ENCODE results near the gene RASA1. TPM values are rescaled to one million over a fixed set of nuclear protein-coding genes. Genes with fewer than 3 reads are reported as not detected.

Gene RASA1
- total and polyA plus RNA-seq, 7 experiments from 2014 or later, result 5.9 to 30.7 (median 24.9) TPM

DNA sequence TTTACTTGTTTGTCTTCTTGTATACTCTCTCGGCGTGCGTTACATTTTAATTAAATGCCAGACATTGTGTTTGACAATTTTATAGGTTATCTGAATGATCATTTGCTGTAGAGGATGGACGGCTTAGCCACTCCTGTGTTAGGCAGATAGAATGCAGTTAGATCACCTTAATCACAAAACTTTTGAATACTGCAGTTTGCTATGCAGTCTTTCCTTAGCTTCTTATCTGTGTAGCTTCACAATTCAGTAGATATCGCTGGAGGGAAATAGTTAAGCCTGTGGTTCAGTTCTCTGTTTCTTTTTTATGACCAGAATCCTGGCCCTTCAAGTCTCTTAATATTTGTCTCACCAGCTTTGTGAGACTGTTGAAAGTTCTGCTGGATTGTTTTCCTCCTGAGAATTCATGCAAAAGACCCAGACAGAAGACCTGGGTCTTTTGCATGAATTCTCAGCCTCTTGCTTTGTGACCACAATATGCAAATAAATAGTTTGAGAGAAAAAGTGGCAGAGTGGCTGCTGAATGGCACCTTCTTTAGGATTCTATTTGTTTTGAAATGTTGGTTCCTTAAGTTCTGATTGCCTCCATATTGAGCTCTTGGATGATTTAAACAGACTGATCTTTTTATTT, 40.2 kb downstream of the RASA1 start:
- Histone ChIP-seq H3K36me3 (ENCODE audit: control insufficient read depth in 2 of 3, insufficient read depth in 3 of 3, low read length in 3 of 3) (peaks cover 3 to 11% (median 4%) of the 10 kb centered on the region in 3 experiments), H3K27me3 (ENCODE audit: control insufficient read depth in 2 of 2, insufficient read depth in 2 of 2, low read length in 2 of 2) (no peaks in the 10 kb centered on the region), H3K4me1 (ENCODE audit: control insufficient read depth in 2 of 2, insufficient read depth in 2 of 2, low read length in 2 of 2) (peaks cover 0 to 9% of the 10 kb centered on the region in 2 donors), H3K27ac (ENCODE audit: low read depth, low read length) (no peak overlapping the region), H3K4me3 (ENCODE audit: low read length) (no peak overlapping the region), H3K9me3 (ENCODE audit: control insufficient read depth in 2 of 3, low read length in 3 of 3) (no peaks in the 10 kb centered on the region)
- intact Hi-C loops (cut with micrococcal nuclease), result loop anchor here in 1 of 2 donors (2.0 kb wide), 2 partner anchors 15 to 33 kb away; no protein-coding TSS in a partner anchor
- CTCF ChIA-PET, result no interaction called here
- Mint-ChIP-seq H3K4me1 (peaks cover 15 to 78% (median 56%) of the 10 kb centered on the region in 7 donors), H3K4me3 (peak overlapping the region in 2 of 10 donors; percentile 16 to 30), H3K27me3 (no peaks in the 10 kb centered on the region), H3K36me3 (peaks cover 9 to 53% (median 34%) of the 10 kb centered on the region in 5 donors), H3K27ac (peak overlapping the region in 4 of 9 donors; percentile 12 to 69 (median 38)), H3K9me3 (peaks cover 0 to 13% (median 3%) of the 10 kb centered on the region in 11 donors)
- POLR2A ChIA-PET, result no interaction called here
- DNase-seq, result no peak
- ATAC-seq, result no peak

DNA sequence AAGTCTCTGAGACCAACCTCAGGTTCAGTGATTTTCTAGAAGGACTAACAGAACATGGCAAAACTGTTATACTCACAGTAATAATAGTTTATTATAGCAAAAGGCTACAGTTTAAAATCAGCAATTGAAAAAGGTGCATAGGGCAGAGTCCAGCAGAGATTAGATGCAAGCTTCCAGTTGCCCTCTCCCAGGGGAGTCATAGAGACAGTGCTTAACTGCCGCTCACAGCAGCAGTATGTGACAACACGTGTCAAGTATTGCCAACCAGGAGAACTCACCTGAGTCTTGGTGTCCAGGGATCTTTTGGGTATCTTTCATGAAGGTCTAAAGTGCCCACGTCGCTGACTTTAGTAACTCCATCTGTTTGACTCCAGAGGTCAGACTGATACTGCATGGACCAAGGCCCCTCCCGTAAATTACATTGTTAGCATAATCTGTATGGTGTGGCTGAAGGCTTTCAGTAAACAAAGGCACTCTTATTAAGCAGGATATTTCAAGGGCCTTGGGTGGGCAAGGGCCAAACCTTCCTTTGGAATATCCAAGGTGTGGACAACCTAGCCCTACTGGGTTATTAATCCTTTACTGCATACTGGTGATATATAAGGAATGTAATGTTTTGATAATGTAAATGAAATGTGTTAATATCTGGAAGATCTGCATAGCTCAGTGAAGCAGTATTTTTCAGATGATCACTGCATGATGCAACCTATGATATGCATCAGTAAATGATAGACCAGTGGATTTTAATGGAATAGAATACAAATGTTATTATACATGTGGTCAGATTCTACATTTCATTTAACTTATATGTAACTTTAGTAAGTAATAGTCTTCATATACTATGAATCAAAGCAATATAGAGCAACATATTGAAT, 44.0 kb downstream of the RASA1 start:
- peaks cover 0 to 9% of the 10 kb centered on the region in 2 donors for H3K4me1 ChIP-seq (ENCODE audit: control insufficient read depth in 2 of 2, insufficient read depth in 2 of 2, low read length in 2 of 2)
- Mint-ChIP-seq H3K4me3 (no peak overlapping the region), H3K36me3 (peaks cover 4 to 29% (median 19%) of the 10 kb centered on the region in 5 donors), H3K9me3 (peaks cover 0 to 3% (median 0%) of the 10 kb centered on the region in 11 donors), H3K27me3 (no peaks in the 10 kb centered on the region), H3K27ac (peak overlapping the region in 4 of 9 donors; percentile 6 to 50 (median 22)), H3K4me1 (peaks cover 20 to 84% (median 73%) of the 10 kb centered on the region in 7 donors)
- H3K36me3 ChIP-seq (ENCODE audit: control insufficient read depth in 2 of 3, insufficient read depth in 3 of 3, low read length in 3 of 3), result no peaks in the 10 kb centered on the region
- POLR2A ChIA-PET, result no interaction called here
- DNase-seq (no peak), ATAC-seq (no peak)
- no peak overlapping the region for H3K4me3 ChIP-seq (ENCODE audit: low read length)
- no peaks in the 10 kb centered on the region for H3K27me3 ChIP-seq (ENCODE audit: control insufficient read depth in 2 of 2, insufficient read depth in 2 of 2, low read length in 2 of 2)
- intact Hi-C loops (cut with micrococcal nuclease), result loop anchor here in 1 of 2 donors (2.0 kb wide), 1 partner anchor 15 kb away; no protein-coding TSS in a partner anchor
- no peak overlapping the region for H3K27ac ChIP-seq (ENCODE audit: low read depth, low read length)
- no peaks in the 10 kb centered on the region for H3K9me3 ChIP-seq (ENCODE audit: control insufficient read depth in 2 of 3, low read length in 3 of 3)
- CTCF ChIA-PET, result no interaction called here

DNA sequence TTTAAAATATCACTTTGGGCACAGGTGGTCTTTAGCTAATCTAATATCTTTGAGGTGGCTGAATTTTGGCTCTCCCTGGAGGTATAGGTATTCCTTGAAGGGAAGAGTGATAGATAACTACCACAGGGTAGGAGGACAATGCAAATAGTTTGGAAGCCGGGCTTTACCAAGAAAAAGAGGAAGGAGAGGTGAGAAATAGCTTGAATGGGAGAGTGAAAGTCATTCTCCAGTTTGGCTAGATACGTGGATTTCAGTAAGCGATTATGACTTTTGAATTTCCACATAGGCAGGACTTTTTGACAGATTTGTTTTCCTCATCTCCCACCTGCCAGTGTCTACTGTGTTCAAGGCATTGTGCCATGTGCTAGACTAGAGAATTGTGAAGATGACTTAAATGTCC, 45.5 kb downstream of the RASA1 start:
- Mint-ChIP-seq H3K27me3 (no peaks in the 10 kb centered on the region), H3K4me3 (peak overlapping the region in 3 of 10 donors; percentile 0 to 39 (median 7)), H3K27ac (peak overlapping the region in 4 of 9 donors; percentile 8 to 68 (median 50)), H3K4me1 (peaks cover 16 to 80% (median 72%) of the 10 kb centered on the region in 7 donors), H3K36me3 (peaks cover 4 to 30% (median 18%) of the 10 kb centered on the region in 5 donors), H3K9me3 (peaks cover 0 to 5% (median 0%) of the 10 kb centered on the region in 11 donors)
- no peak overlapping the region for H3K27ac ChIP-seq (ENCODE audit: low read depth, low read length)
- POLR2A ChIA-PET, result interaction anchor here (0.6 to 0.7 kb wide), 2 partner anchors 10 to 17 kb away, joined by 3 read pairs; no protein-coding TSS in a partner anchor
- CTCF ChIA-PET, result no interaction called here
- no peaks in the 10 kb centered on the region for H3K9me3 ChIP-seq (ENCODE audit: control insufficient read depth in 2 of 3, low read length in 3 of 3)
- H3K4me1 ChIP-seq (ENCODE audit: control insufficient read depth in 2 of 2, insufficient read depth in 2 of 2, low read length in 2 of 2), result peaks cover 0 to 9% of the 10 kb centered on the region in 2 donors
- H3K36me3 ChIP-seq (ENCODE audit: control insufficient read depth in 2 of 3, insufficient read depth in 3 of 3, low read length in 3 of 3), result no peaks in the 10 kb centered on the region
- DNase-seq, result no peak
- intact Hi-C loops (cut with micrococcal nuclease), result no loop called here
- ATAC-seq, result no peak
- H3K4me3 ChIP-seq (ENCODE audit: low read length), result no peak overlapping the region
- H3K27me3 ChIP-seq (ENCODE audit: control insufficient read depth in 2 of 2, insufficient read depth in 2 of 2, low read length in 2 of 2), result no peaks in the 10 kb centered on the region

DNA sequence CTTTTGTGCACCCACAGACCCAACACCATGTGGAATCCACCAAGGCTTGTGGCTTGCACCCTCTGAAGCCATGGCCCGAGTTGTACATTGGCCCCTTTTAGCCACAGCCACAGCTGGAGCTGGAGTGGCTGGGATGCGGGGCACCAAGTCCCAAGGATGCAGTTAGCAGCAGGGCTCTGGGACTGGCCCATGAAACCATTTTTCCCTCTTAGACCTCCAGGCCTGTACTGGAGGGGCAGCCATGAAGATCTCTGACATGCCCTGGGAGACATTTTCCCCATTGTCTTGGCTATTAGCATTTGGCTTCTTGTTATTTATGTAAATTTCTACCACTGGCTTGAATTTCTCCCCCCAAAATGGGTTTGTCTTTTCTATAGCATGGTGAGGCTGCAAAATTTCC, 51.8 kb downstream of the RASA1 start:
- no peaks in the 10 kb centered on the region for H3K27me3 ChIP-seq (ENCODE audit: control insufficient read depth in 2 of 2, insufficient read depth in 2 of 2, low read length in 2 of 2)
- CTCF ChIA-PET, result no interaction called here
- no peak overlapping the region for H3K4me3 ChIP-seq (ENCODE audit: low read length)
- H3K4me1 Mint-ChIP-seq, result peaks cover 13 to 78% (median 62%) of the 10 kb centered on the region in 7 donors
- no peak for ATAC-seq
- POLR2A ChIA-PET, result no interaction called here
- H3K27me3 Mint-ChIP-seq, result no peaks in the 10 kb centered on the region
- peaks cover 0 to 8% (median 0%) of the 10 kb centered on the region in 3 experiments for H3K9me3 ChIP-seq (ENCODE audit: control insufficient read depth in 2 of 3, low read length in 3 of 3)
- peaks cover 0 to 18% (median 3%) of the 10 kb centered on the region in 11 donors for H3K9me3 Mint-ChIP-seq
- H3K36me3 Mint-ChIP-seq, result peaks cover 9 to 34% (median 26%) of the 10 kb centered on the region in 5 donors
- intact Hi-C loops (cut with micrococcal nuclease), result no loop called here
- no peak overlapping the region for H3K27ac Mint-ChIP-seq
- no peak for DNase-seq
- H3K4me3 Mint-ChIP-seq, result peak overlapping the region in 1 of 10 donors; percentile 7
- H3K36me3 ChIP-seq (ENCODE audit: control insufficient read depth in 2 of 3, insufficient read depth in 3 of 3, low read length in 3 of 3), result no peaks in the 10 kb centered on the region
- H3K27ac ChIP-seq (ENCODE audit: low read depth, low read length), result no peak overlapping the region
- H3K4me1 ChIP-seq (ENCODE audit: control insufficient read depth in 2 of 2, insufficient read depth in 2 of 2, low read length in 2 of 2), result peaks cover 4 to 14% of the 10 kb centered on the region in 2 donors

DNA sequence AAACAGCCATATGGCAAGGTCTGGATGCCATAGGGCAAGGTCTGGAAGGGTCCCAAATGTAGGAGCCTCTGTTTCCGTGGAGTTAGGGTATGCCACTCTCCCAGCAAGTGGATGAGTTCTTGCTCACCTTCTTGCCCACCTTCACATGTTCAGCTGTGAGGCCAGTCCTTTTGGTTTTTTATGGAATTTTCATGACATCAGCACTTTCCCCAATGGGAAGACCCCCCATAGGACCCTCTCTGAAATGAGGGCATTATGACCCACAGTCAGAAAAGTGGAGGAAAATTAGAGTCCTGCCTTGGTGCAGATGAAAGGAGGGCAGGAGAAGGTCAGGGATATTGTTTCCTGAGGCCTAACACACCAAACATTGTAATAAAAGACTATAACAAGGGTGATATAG, 53.9 kb downstream of the RASA1 start:
- H3K27ac Mint-ChIP-seq, result no peak overlapping the region
- CTCF ChIA-PET, result no interaction called here
- intact Hi-C loops (cut with micrococcal nuclease), result loop anchor here in 1 of 2 donors (2.0 kb wide), 1 partner anchor 13 kb away; no protein-coding TSS in a partner anchor

DNA sequence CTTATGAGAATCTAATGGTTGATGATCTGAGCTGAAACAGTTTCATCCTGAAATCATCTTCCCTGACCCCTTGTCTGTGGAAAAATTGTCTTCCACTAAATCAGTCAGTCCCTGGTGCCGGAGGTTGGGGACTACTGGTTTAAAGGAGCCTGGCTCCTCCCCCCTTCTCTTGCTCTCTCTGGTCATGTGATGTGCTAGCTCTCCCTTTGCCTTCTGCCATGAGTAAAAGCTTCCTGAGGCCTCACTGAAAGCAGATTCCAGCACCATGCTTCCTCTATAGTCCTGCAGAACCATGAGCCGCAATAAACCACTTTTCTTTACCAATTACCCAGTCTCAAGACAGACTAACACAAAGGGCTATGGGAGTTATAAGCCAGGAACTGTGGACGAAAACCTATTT, 54.7 kb downstream of the RASA1 start:
- peaks cover 4 to 15% of the 10 kb centered on the region in 2 donors for H3K4me1 ChIP-seq (ENCODE audit: control insufficient read depth in 2 of 2, insufficient read depth in 2 of 2, low read length in 2 of 2)
- H3K27ac Mint-ChIP-seq, result peak overlapping the region in 5 of 9 donors; percentile 20 to 54 (median 38)
- ATAC-seq, result no peak
- ChIA-PET CTCF (no interaction called here), POLR2A (no interaction called here)
- no peak overlapping the region for H3K27ac ChIP-seq (ENCODE audit: low read depth, low read length)
- no peaks in the 10 kb centered on the region for H3K27me3 ChIP-seq (ENCODE audit: control insufficient read depth in 2 of 2, insufficient read depth in 2 of 2, low read length in 2 of 2)
- peaks cover 24 to 86% (median 61%) of the 10 kb centered on the region in 7 donors for H3K4me1 Mint-ChIP-seq
- no peak overlapping the region for H3K4me3 ChIP-seq (ENCODE audit: low read length)
- peak overlapping the region in 3 of 10 donors; percentile 3 to 10 (median 8) for H3K4me3 Mint-ChIP-seq
- H3K36me3 Mint-ChIP-seq, result peaks cover 9 to 34% (median 28%) of the 10 kb centered on the region in 5 donors
- no peaks in the 10 kb centered on the region for H3K27me3 Mint-ChIP-seq
- H3K9me3 Mint-ChIP-seq, result peaks cover 0 to 16% (median 3%) of the 10 kb centered on the region in 11 donors
- DNase-seq, result no peak
- H3K36me3 ChIP-seq (ENCODE audit: control insufficient read depth in 2 of 3, insufficient read depth in 3 of 3, low read length in 3 of 3), result no peaks in the 10 kb centered on the region
- H3K9me3 ChIP-seq (ENCODE audit: control insufficient read depth in 2 of 3, low read length in 3 of 3), result peaks cover 0 to 8% (median 0%) of the 10 kb centered on the region in 3 experiments
- intact Hi-C loops (cut with micrococcal nuclease), result loop anchor here in 1 of 2 donors (2.0 kb wide), 1 partner anchor 14 kb away; no protein-coding TSS in a partner anchor

More for the DNA sequence above, 53.9 kb downstream of the RASA1 start:
- no peak overlapping the region for H3K4me3 ChIP-seq (ENCODE audit: low read length)
- Mint-ChIP-seq H3K36me3 (peaks cover 9 to 37% (median 30%) of the 10 kb centered on the region in 5 donors), H3K27me3 (no peaks in the 10 kb centered on the region), H3K4me1 (peaks cover 24 to 84% (median 63%) of the 10 kb centered on the region in 7 donors), H3K4me3 (no peak overlapping the region), H3K9me3 (peaks cover 0 to 18% (median 3%) of the 10 kb centered on the region in 11 donors)
- H3K4me1 ChIP-seq (ENCODE audit: control insufficient read depth in 2 of 2, insufficient read depth in 2 of 2, low read length in 2 of 2), result peaks cover 4 to 15% of the 10 kb centered on the region in 2 donors
- DNase-seq, result no peak
- no peak overlapping the region for H3K27ac ChIP-seq (ENCODE audit: low read depth, low read length)
- ATAC-seq, result no peak
- H3K27me3 ChIP-seq (ENCODE audit: control insufficient read depth in 2 of 2, insufficient read depth in 2 of 2, low read length in 2 of 2), result no peaks in the 10 kb centered on the region
- no peaks in the 10 kb centered on the region for H3K36me3 ChIP-seq (ENCODE audit: control insufficient read depth in 2 of 3, insufficient read depth in 3 of 3, low read length in 3 of 3)
- POLR2A ChIA-PET, result no interaction called here
- H3K9me3 ChIP-seq (ENCODE audit: control insufficient read depth in 2 of 3, low read length in 3 of 3), result peaks cover 0 to 8% (median 0%) of the 10 kb centered on the region in 3 experiments
